HG03045 (cell line): Measurements from ENCODE around the gene TOP2B.
A peak's percentile ranks its signal among the peaks of the same experiment; 100 is the strongest.

Experiments
- ATAC-seq: cut with Tn5 transposase; IDR thresholded peaks from one replicate; pipeline ENCODE4 v1.9.1; 2021; ENCODE audit warnings: mild to moderate bottlenecking, moderate library complexity; ENCODE audit not compliant: unreplicated experiment

Gene TOP2B

GRCh38 chr3:25664812-25665314, at the start of gene TOP2B:
Gene TOP2B, minus strand, starts transcription at chr3:25664907. Its CDS starts 610 bp downstream, at chr3:25664297.
- peak; percentile 94 for ATAC-seq

GRCh38 chr3:25713341-25713985, 48.8 kb upstream of the TOP2B start:
- no peak for ATAC-seq

DNA sequence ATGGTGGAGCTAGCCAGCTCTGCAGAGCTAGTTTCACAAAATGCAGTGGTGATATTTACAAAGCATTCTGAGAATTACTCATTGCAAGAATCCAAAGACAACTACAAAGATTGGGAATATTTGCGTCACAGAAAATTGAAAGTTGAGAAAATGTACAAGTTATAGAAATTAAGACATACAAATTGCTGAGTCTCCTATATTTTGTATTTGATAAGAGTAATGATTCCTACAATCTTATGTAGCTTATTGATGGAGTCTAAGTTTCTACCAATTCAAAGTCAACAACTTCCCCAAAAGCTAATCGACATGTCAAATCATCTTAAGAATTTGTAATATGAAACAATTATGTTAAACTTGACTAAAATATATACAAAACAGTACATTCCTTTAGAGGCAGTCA, 46.4 kb upstream of the TOP2B start:
- no peak for ATAC-seq

- ATAC-seq: no peak
Measured at GRCh38 chr3:25708036-25708435, 43.3 kb upstream of the TOP2B start.

DNA sequence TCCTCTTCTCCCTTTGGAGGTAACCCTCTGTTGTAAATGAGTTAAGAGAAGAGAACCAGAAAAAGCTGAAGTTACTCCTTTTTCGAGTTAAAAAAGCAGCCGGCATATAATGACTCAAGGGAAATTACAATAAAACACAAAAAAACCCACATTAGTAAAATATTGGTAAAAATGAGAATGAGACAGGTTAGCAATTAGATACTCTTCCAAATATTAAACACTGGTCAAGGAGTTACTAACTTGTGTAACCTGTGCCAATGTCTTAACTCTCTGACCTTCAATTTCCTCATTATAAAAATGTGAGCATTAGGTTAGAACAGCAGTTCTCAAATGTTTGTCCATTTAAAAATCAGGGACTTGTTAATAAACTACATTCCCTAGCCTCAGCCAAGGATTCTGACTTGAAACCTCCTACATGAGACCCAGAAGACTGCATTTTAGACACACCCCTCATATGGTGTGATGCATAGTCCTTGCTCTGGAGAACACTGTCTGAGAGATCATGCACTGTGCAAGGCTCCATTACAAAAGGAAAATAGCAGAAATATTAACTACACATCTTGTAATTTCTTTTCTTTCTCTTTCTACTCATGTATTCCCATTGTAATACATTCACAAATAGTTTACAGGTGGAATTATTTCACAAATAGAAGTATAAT, 42.7 kb upstream of the TOP2B start:
- ATAC-seq: no peak

GRCh38 chr3:25706213-25706612, 41.5 kb upstream of the TOP2B start:
- ATAC-seq: no peak

DNA sequence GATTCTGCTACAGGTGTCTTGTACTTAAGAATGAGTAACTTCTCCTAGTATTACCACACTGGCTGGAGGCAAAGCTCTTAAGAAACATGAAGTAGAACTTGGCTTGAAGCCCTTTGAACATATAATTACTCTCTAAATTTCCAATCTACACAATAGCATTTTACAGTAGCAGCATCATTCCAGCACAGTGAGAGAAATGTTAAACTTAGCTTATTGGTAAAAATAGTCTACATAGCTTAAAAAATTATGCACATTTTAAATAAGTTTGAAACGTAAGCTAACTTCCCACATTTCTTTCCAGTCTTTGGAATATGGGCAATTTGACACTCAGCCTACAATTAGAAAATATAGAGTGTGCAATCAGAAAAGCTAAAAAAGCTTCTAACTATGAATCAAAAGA, 32.8 kb upstream of the TOP2B start:
- ATAC-seq: no peak

DNA sequence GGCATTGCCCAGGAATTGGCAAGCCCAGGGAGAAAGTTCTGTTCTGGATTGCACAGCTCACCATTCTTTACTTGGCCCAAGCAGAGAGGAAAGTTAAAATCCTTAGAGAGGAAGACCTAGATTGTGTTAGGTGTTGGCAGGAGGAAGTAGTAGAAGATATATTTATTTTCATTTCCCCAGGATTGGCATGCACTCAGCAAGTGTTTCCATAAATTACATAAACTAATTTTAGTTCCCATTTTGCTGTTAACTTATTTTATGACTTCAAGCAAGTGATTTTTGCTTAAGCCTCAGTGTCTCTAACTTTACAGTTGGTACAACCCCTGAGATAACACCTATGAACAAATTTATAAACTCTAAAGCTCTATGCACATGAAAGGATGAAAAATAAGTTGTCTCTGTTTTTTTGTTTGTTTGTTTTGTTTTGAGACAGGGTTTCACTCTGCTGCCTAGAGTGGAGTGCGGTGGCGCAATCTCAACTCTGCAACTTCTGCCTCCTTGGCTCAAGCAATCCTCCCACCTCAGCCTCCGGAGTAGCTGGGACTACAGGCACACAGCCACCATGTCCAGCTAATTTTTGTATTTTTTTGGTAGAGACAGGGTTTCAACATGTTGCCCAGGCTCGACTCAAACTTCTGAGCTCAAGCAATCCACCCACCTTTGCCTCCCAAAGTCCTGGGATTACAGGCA, 31.2 kb upstream of the TOP2B start:
- ATAC-seq: no peak

GRCh38 chr3:25693238-25693637, 28.5 kb upstream of the TOP2B start:
- no peak for ATAC-seq

DNA sequence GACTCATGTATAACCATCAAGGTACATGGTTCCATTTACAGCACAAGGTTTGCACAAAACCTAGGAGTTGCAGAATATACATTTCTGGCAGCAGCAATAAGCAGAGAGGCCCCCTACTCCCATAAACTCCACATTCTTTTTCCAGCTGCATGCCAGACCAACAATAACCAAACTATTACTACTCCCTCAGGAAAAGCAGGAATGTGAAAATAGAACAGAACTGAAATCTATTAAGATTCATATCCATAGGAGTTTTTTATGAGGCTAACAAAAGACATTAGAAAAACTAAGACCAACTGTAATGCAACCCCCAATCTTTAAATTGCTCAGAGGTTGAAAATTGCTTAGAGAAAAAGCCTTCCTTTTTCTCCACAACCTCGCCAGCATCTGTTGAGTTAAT, 27.6 kb upstream of the TOP2B start:
- ATAC-seq: no peak

GRCh38 chr3:25690768-25691533, 26.2 kb upstream of the TOP2B start:
- ATAC-seq: no peak

DNA sequence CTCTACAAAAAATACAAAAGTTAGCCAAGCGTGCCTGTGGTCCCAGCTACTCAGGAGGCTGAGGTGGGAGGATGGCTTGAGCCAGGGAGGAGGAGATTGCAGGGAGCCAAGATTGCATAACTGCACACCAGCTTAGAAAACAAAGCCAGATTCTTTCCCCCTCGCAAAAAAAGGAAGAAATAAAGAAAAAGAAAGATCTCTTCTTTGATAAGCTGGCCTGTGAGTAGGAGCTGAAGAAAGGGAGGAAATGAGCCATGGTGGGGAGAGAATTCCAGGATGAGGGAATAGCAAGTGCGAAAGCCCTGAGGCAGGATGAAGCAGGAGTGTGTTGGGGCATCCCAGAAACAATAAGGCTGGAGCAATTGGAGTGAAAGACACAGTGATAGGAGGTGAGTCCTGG, 24.5 kb upstream of the TOP2B start:
- ATAC-seq: no peak

GRCh38 chr3:25687742-25688141, 23.0 kb upstream of the TOP2B start:
- ATAC-seq: no peak

GRCh38 chr3:25686766-25687165, 22.1 kb upstream of the TOP2B start:
- no peak for ATAC-seq

- no peak for ATAC-seq
Measured at GRCh38 chr3:25683882-25684281, 19.2 kb upstream of the TOP2B start.

- no peak for ATAC-seq
Measured at GRCh38 chr3:25683410-25683809, 18.7 kb upstream of the TOP2B start.

DNA sequence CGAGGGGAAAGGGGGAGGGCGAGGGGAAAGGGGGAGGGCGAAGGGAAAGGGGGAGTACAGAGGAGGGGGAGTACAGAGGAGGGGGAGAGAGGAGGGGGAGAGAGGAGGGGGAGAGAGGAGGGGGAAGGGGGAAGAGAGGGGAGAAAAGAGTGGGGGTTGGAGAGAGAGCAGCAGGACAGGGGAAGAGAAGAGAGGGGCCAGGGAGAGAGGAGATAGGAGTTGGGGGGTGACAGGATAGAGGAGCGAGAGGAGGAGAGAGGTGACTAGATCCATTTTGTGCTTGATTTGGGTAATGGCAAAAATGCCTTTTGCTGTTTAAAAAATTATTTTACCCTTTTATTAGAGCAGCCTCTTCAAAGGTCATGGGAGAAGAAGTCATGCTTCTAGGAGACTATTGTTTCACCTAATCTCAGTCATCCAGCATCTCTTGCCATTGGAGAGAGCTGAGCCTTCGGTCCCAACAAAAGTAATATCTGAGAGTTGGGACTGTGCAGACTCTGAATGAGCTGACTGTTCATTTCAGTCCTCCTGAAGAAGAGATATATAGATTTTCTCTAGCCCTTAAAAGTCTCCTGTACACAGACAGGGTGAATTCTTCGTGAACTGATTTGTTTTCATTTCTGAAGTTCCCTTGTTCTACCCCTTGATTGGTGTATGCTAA, 15.1 kb upstream of the TOP2B start:
- no peak for ATAC-seq

GRCh38 chr3:25679166-25679565, 14.5 kb upstream of the TOP2B start:
- ATAC-seq: no peak

DNA sequence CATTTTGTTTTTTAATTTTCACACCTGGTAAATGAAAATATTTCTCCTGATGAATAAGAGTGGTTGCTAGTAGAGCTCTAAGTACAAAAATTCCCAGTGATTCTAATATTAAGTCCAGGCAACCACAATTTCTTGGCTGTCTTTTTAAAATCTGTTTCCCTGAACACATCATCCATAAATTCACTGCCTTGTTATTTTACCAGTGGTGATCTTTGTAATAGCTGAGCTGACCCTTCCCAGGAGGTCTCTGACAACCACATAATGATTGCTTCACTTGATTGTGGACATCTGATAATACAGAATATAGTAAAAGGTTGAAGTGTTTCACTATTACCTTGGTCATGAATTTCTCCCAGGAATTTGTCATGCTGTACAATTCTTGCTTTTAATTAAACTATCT, 13.9 kb upstream of the TOP2B start:
- ATAC-seq: no peak

DNA sequence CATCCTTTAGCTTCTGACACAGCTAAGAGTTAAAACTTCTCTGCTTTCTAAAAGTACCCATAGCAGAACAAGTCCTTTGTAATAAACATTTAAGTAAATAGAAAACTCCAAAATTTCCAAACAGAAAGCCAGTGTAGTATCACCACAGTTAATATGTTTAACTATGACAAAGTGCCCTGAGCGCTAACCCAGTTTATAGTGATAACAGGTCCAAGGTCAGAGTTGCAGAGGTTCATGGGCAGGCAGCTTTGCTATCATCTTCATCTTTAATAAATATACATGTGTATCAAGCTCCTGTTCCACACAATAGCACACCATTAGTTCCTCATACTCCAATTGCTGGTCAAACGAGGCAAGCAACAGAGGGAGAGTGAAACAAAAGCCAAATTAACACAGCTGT, 12.4 kb upstream of the TOP2B start:
- no peak for ATAC-seq

DNA sequence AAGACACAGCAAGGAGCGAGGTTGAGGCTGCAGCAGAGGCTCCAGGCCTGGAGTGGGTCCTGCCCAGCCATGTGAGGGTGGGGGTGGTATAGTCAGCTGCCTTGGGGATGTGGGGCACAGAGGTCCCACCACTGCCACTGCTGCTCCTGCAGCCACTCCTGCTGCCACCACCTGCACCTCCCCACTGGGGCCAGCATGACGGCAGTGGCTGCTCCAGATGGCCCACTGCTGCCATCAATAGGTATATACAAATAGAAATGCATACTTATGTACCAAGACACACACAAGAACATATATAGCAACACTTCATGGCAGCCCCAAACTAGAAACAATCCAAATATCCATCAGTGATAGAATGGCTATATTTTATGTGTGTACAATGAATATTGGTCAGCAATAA, 10.0 kb upstream of the TOP2B start:
- no peak for ATAC-seq
